WERI-Rb-1 (cell line): ENCODE data around the gene STK16.

ENCODE experiments used
- DNase-seq: peaks from one replicate; pipeline ENCODE4 v3.0.0-alpha.2; 2020
- H3K27ac ChIP-seq: fragments of 250-450 bp; sonication (Bioruptor Pico); 2 replicates; pipeline ENCODE4 v1.5.1; 2020; ENCODE audit warnings: mild to moderate bottlenecking, moderate library complexity
- H3K27me3 ChIP-seq: fragments of 250-450 bp; sonication (Bioruptor Pico); 2 replicates; pipeline ENCODE4 v1.5.1; 2021; ENCODE audit warnings: mild to moderate bottlenecking, low read depth, moderate library complexity; ENCODE audit not compliant: insufficient read depth, severe bottlenecking
- H3K36me3 ChIP-seq: fragments of 250-450 bp; sonication (Bioruptor Pico); 2 replicates; pipeline ENCODE4 v1.5.1; 2020; ENCODE audit warnings: mild to moderate bottlenecking, moderate library complexity
- H3K4me3 ChIP-seq: 2 replicates; pipeline ENCODE4 v1.5.1; 2011; ENCODE audit warnings: low read depth, mild to moderate bottlenecking, control low read depth, low read length
- H3K9me3 ChIP-seq: fragments of 250-450 bp; sonication (Bioruptor Pico); 2 replicates; pipeline ENCODE4 v1.5.1; 2021; ENCODE audit warnings: mild to moderate bottlenecking, moderate library complexity; ENCODE audit not compliant: severe bottlenecking
- CTCF ChIP-seq: IDR thresholded peaks from 2 replicates; pipeline ENCODE4 v1.5.1; 2011; ENCODE audit warnings: low read depth, mild to moderate bottlenecking, control low read depth, inconsistent platforms, low read length

Gene STK16

GRCh38 chr2:219207884-219208740 lies 37.2 kb upstream of the STK16 start:
- no peak overlapping the region for H3K4me3 ChIP-seq
- no peak for DNase-seq

GRCh38 chr2:219209236-219210195 lies 35.8 kb upstream of the STK16 start:
- H3K27ac ChIP-seq: no peak overlapping the region
- H3K36me3 ChIP-seq: peaks cover 68% of the 10 kb centered on the region
- no peak for DNase-seq
- no peaks in the 10 kb centered on the region for H3K27me3 ChIP-seq
- no peak overlapping the region for H3K4me3 ChIP-seq
- no peaks in the 10 kb centered on the region for H3K9me3 ChIP-seq
- TF ChIP-seq CTCF: no peak

More at GRCh38 chr2:219207884-219208740, 37.2 kb upstream of the STK16 start:
- TF ChIP-seq CTCF: no peak
- Histone ChIP-seq H3K27me3 (no peaks in the 10 kb centered on the region), H3K9me3 (no peaks in the 10 kb centered on the region), H3K27ac (no peak overlapping the region), H3K36me3 (peaks cover 54% of the 10 kb centered on the region)

GRCh38 chr2:219210196-219210885 lies 34.9 kb upstream of the STK16 start:
- H3K27ac ChIP-seq: no peak overlapping the region

GRCh38 chr2:219210886-219211362 lies 34.4 kb upstream of the STK16 start:
- H3K36me3 ChIP-seq: peaks cover 82% of the 10 kb centered on the region
- no peaks in the 10 kb centered on the region for H3K27me3 ChIP-seq
- no peak for TF ChIP-seq CTCF
- H3K9me3 ChIP-seq: no peaks in the 10 kb centered on the region
- no peak overlapping the region for H3K4me3 ChIP-seq
- DNase-seq: no peak
- H3K27ac ChIP-seq: no peak overlapping the region

More at GRCh38 chr2:219210196-219210885, 34.9 kb upstream of the STK16 start:
- Histone ChIP-seq H3K36me3 (peaks cover 76% of the 10 kb centered on the region), H3K4me3 (no peak overlapping the region), H3K9me3 (no peaks in the 10 kb centered on the region), H3K27me3 (no peaks in the 10 kb centered on the region)
- DNase-seq: no peak
- no peak for TF ChIP-seq CTCF

- Histone ChIP-seq H3K27ac (no peak overlapping the region), H3K9me3 (no peaks in the 10 kb centered on the region), H3K4me3 (no peak overlapping the region), H3K36me3 (peaks cover 88% of the 10 kb centered on the region), H3K27me3 (no peaks in the 10 kb centered on the region)
- TF ChIP-seq CTCF: no peak
- no peak for DNase-seq
Observed at GRCh38 chr2:219213026-219213415, 32.3 kb upstream of the STK16 start.
